Kidney (tissue), 14 donors: ENCODE measurements around the gene STK11IP. TPM values are rescaled to one million over a fixed set of nuclear protein-coding genes. Genes with fewer than 3 reads are reported as not detected.
A peak's percentile ranks its signal among the peaks of the same experiment; 100 is the strongest.

Experiments used
- DNase-seq, 5 donors: peaks; one replicate each; pipeline ENCODE4 v3.0.0-alpha.2; 2013 to 2020
- FAIRE-seq: peaks from 2 replicates; lab custom pipeline; 2012; peaks lifted over from hg19 to GRCh38; lab: Jason Lieb, UNC
- H3K27ac ChIP-seq, 2 donors: one replicate each; pipeline ENCODE4 v1.7.0; 2013; ENCODE audit warnings: low read depth in 2 of 2, low read length in 2 of 2, inconsistent platforms in 1 of 2
- H3K27me3 ChIP-seq: one replicate; pipeline ENCODE4 v1.7.1; 2013; ENCODE audit warnings: low read length, inconsistent platforms; ENCODE audit not compliant: control insufficient read depth, insufficient read depth
- H3K36me3 ChIP-seq, 3 donors: one replicate each; pipeline versions ENCODE4 v1.7.0 to v1.7.1; 2013; ENCODE audit warnings: low read length in 3 of 3, control low read depth in 1 of 3, inconsistent platforms in 1 of 3; ENCODE audit not compliant: insufficient read depth in 3 of 3, control insufficient read depth in 2 of 3
- H3K4me1 ChIP-seq, 3 donors: one replicate each; pipeline versions ENCODE4 v1.7.0 to v1.7.1; 2013; ENCODE audit warnings: low read length in 3 of 3, inconsistent platforms in 1 of 3, low read depth in 1 of 3; ENCODE audit not compliant: control insufficient read depth in 2 of 3, insufficient read depth in 2 of 3
- H3K4me3 ChIP-seq, 3 donors: one replicate each; pipeline versions ENCODE4 v1.7.0 to v1.8.1; 2013; ENCODE audit warnings: low read length in 3 of 3, control low read depth in 1 of 3, inconsistent platforms in 1 of 3
- H3K9ac ChIP-seq, 3 donors: one replicate each; pipeline versions ENCODE4 v1.7.0 to v1.7.1; 2013; ENCODE audit warnings: low read length in 3 of 3, control low read depth in 1 of 3, inconsistent platforms in 1 of 3
- H3K9me3 ChIP-seq, 3 donors: one replicate each; pipeline versions ENCODE4 v1.7.0 to v1.7.1; 2013; ENCODE audit warnings: low read length in 3 of 3, control low read depth in 1 of 3, inconsistent platforms in 1 of 3; ENCODE audit not compliant: control insufficient read depth in 2 of 3, insufficient read depth in 1 of 3
- CTCF ChIP-seq: IDR thresholded peaks from 3 replicates; pipeline ENCODE4 v1.5.1; 2012; ENCODE audit warnings: mild to moderate bottlenecking, moderate library complexity, borderline replicate concordance; ENCODE audit not compliant: insufficient read depth; ENCODE audit errors: extremely low read depth
- intact Hi-C: fragments of 100-400 bp; cut with DNase I; formaldehyde crosslinking; loops from one replicate; pipeline ENCODE4 v1.11.1; 2022
- polyA plus RNA-seq: library from polyadenylated mRNA; stranded (reverse); fragments of 350-450 nt; fragmentation: Illumina TruSeq; extraction: RNeasy Lipid Tissue Mini Kit (QIAGEN cat#74804); gene quantifications from one replicate; pipeline ENCODE4 v1.2.3, GENCODE V29; 2014; ENCODE audit warnings: low read depth, low replicate concordance; ENCODE audit not compliant: insufficient read depth
- total RNA-seq: library from RNA; stranded (reverse); fragmentation: NEBNext Ultra II Directional; extraction: Animal tissue kit (Norgen Biotek cat#: 25700); gene quantifications from one replicate; pipeline ENCODE4 v1.2.1, GENCODE V29; 2021
- donor health status: control.
- donor health status: control.
- donor health status: control.
- donor health status: control.
- donor health status: control.
- donor health status: DM: yes; HTN: yes; CAD: no.
- donor health status: Normal renal cell carcinoma (clear cell type).

The STK11IP gene
- total and polyA plus RNA-seq, 2 donors from 2014 or later, result 12.5 to 33.7 TPM

- intact Hi-C loops, result no loop called here
Observed at GRCh38 chr2:219642465-219643083, 44.9 kb downstream of the STK11IP start.

GRCh38 chr2:219643084-219643473, 45.4 kb downstream of the STK11IP start:
- DNase-seq, result peak in 1 of 5 donors; percentile 36
- no peak overlapping the region for H3K4me3 ChIP-seq
- no peaks in the 10 kb centered on the region for H3K9me3 ChIP-seq
- H3K4me1 ChIP-seq, result peaks cover 0 to 4% (median 0%) of the 10 kb centered on the region in 3 donors
- no peak overlapping the region for H3K9ac ChIP-seq
- intact Hi-C loops, result no loop called here
- no peak overlapping the region for H3K27ac ChIP-seq
- TF ChIP-seq CTCF, result no peak
- no peak for FAIRE-seq
- no peaks in the 10 kb centered on the region for H3K27me3 ChIP-seq
- H3K36me3 ChIP-seq, result no peaks in the 10 kb centered on the region

More at GRCh38 chr2:219642465-219643083, 44.9 kb downstream of the STK11IP start:
- peak; percentile 100 for TF ChIP-seq CTCF
- no peaks in the 10 kb centered on the region for H3K36me3 ChIP-seq
- FAIRE-seq (peak; percentile 23), DNase-seq (peak; percentile 96 to 98 (median 97))
- peaks cover 0 to 4% (median 0%) of the 10 kb centered on the region in 3 donors for H3K4me1 ChIP-seq
- H3K4me3 ChIP-seq, result no peak overlapping the region
- no peak overlapping the region for H3K27ac ChIP-seq
- no peaks in the 10 kb centered on the region for H3K9me3 ChIP-seq
- no peak overlapping the region for H3K9ac ChIP-seq
- H3K27me3 ChIP-seq, result no peaks in the 10 kb centered on the region

GRCh38 chr2:219643788-219644398, 46.2 kb downstream of the STK11IP start:
- no peak overlapping the region for H3K9ac ChIP-seq
- no peaks in the 10 kb centered on the region for H3K27me3 ChIP-seq
- DNase-seq, result peak in 1 of 5 donors; percentile 50
- no peak for FAIRE-seq
- H3K27ac ChIP-seq, result no peak overlapping the region
- intact Hi-C loops, result no loop called here
- H3K9me3 ChIP-seq, result no peaks in the 10 kb centered on the region
- no peak for TF ChIP-seq CTCF
- no peaks in the 10 kb centered on the region for H3K36me3 ChIP-seq
- H3K4me3 ChIP-seq, result no peak overlapping the region
- H3K4me1 ChIP-seq, result peaks cover 0 to 4% (median 0%) of the 10 kb centered on the region in 3 donors
